Pancreas (tissue), 10 donors: ENCODE results near the gene CCDC51. TPM values are rescaled to one million over a fixed set of nuclear protein-coding genes. Genes with fewer than 3 reads are reported as not detected.

Experiments
- ATAC-seq, 4 donors: fragments of 200-7000 bp; cut with Tn5 transposase; one replicate each; pipeline versions ENCODE4 v1.8.0 to v1.9.1; 2020; ENCODE audit warnings: mild to moderate bottlenecking in 4 of 4, moderate library complexity in 4 of 4
- DNase-seq, 6 donors: peaks; one replicate each; pipeline ENCODE4 v3.0.0-alpha.2; 2020
- FAIRE-seq: peaks from 2 replicates; lab custom pipeline; 2012; peaks lifted over from hg19 to GRCh38; lab: Jason Lieb, UNC
- H3K27ac ChIP-seq, 4 donors: fragments of 200-600 bp; sonication (generic); 1 replicate in 3 of 4; 2 replicates in 1 of 4; pipeline versions ENCODE4 v1.5.0 to v1.8.0; 2020
- H3K27me3 ChIP-seq, 4 donors: fragments of 200-600 bp; one replicate each; pipeline ENCODE4 v1.8.0; 2021
- H3K36me3 ChIP-seq, 3 donors: fragments of 200-600 bp; sonication (generic) in 1 of 3; one replicate each; pipeline versions ENCODE4 v1.5.0 to v1.8.0; 2020 to 2021
- H3K4me1 ChIP-seq, 3 donors: fragments of 200-600 bp; one replicate each; pipeline ENCODE4 v1.8.0; 2021
- H3K4me3 ChIP-seq, 4 donors: fragments of 200-600 bp; sonication (generic) in 2 of 4; one replicate each; pipeline versions ENCODE4 v1.5.0 to v1.8.0; 2020 to 2021
- H3K9me3 ChIP-seq, 4 donors: fragments of 200-600 bp; one replicate each; pipeline ENCODE4 v1.8.0; 2021
- CTCF ChIP-seq, 4 donors: fragments of 200-600 bp; sonication (generic) in 3 of 4; IDR thresholded peaks; one replicate each; pipeline versions ENCODE4 v1.5.0 to v1.8.0; 2021; ENCODE audit warnings: antibody characterized with exemption in 4 of 4
- WGBS, 2 donors: extraction: QIAGEN DNeasy Blood & Tissue Kit; methylation state at CpG; one replicate each; pipeline ENCODE4 v1.1.7; 2013; 5-methylcytosine and 5-hydroxymethylcytosine counted together
- intact Hi-C, 3 donors: fragments of 100-400 bp; cut with DNase I; formaldehyde crosslinking; loops; one replicate each; pipeline versions ENCODE4 v1.11.1 to v1.14.2; 2022
- polyA plus RNA-seq, 2 donors: library from polyadenylated mRNA; stranded (reverse); fragments of 200-250 nt; gene quantifications; one replicate each; pipeline ENCODE4 v1.2.3, GENCODE V29; 2013
- total RNA-seq, 6 donors: library from RNA; stranded (reverse); fragmentation: NEBNext Ultra II Directional in 4 of 6; extraction: Animal tissue kit (Norgen Biotek cat#: 25700) in 4 of 6; gene quantifications; one replicate each; pipeline versions ENCODE4 v1.2.1 to v1.2.4, GENCODE V29; 2021 to 2023
- donor health status: healthy with polysubstance abuse.
- donor health status: DM: no; HTN: no; CAD: no; lungs with moderate emphysema.
- donor health status: DM: no; HTN: no; CAD: no.
- donor health status: control.
- donor health status: control.
- donor health status: Bipolar disorder and iron deficiency.
- donor health status: DM: yes; HTN: yes; CAD: no.
- donor health status: DM: no; HTN: no; CAD: no.
- donor health status: DM: no; HTN: no; CAD: no.
- donor health status: DM: yes; HTN: yes; CAD: no.

CCDC51 gene
- total and polyA plus RNA-seq, 8 donors = 1.6 to 5.8 (median 3.3) TPM

GRCh38 chr3:48418140-48418539 lies 21.8 kb downstream of the CCDC51 start:
- DNase-seq (no peak), FAIRE-seq (no peak), ATAC-seq (no peak)
- no peak for TF ChIP-seq CTCF (IDR thresholded peaks at IDR 0.05)
- no peaks in the 10 kb centered on the region for H3K9me3 ChIP-seq
- H3K27ac ChIP-seq = no peak overlapping the region
- no peaks in the 10 kb centered on the region for H3K27me3 ChIP-seq
- intact Hi-C loops = no loop called here
- no peaks in the 10 kb centered on the region for H3K4me1 ChIP-seq
- peaks cover 0 to 49% (median 25%) of the 10 kb centered on the region in 3 donors for H3K36me3 ChIP-seq
- H3K4me3 ChIP-seq = no peak overlapping the region
- WGBS, 2 donors = 91 to 93% methylated on average over 17 of the region's 17 CpGs

- ATAC-seq (no peak), DNase-seq (peak in 2 of 6 donors; percentile 13 to 49), FAIRE-seq (no peak)
- no peaks in the 10 kb centered on the region for H3K27me3 ChIP-seq
- H3K36me3 ChIP-seq = peaks cover 0 to 54% (median 27%) of the 10 kb centered on the region in 3 donors
- no peak overlapping the region for H3K4me3 ChIP-seq
- TF ChIP-seq CTCF (IDR thresholded peaks at IDR 0.05) = no peak
- no peaks in the 10 kb centered on the region for H3K9me3 ChIP-seq
- H3K27ac ChIP-seq = no peak overlapping the region
- 93 to 94% methylated on average over 14 of the region's 14 CpGs for WGBS, 2 donors
- H3K4me1 ChIP-seq = no peaks in the 10 kb centered on the region
- intact Hi-C loops = no loop called here
These were observed 22.3 kb downstream of the CCDC51 start for GRCh38 chr3:48417529-48418108.

- no peak for ATAC-seq
- Histone ChIP-seq H3K27ac (no peak overlapping the region), H3K36me3 (peaks cover 0 to 65% (median 36%) of the 10 kb centered on the region in 3 donors), H3K4me3 (no peak overlapping the region), H3K4me1 (no peaks in the 10 kb centered on the region), H3K27me3 (no peaks in the 10 kb centered on the region), H3K9me3 (no peaks in the 10 kb centered on the region)
- intact Hi-C loops = no loop called here
- no peak for FAIRE-seq
- 97% methylated on average over 4 of the region's 4 CpGs for WGBS, 2 donors
- DNase-seq = no peak
- no peak for TF ChIP-seq CTCF (IDR thresholded peaks at IDR 0.05)
These were observed 23.4 kb downstream of the CCDC51 start for GRCh38 chr3:48416546-48416945.

GRCh38 chr3:48416091-48416505 lies 23.8 kb downstream of the CCDC51 start:
- Histone ChIP-seq H3K9me3 (no peaks in the 10 kb centered on the region), H3K27ac (no peak overlapping the region), H3K27me3 (no peaks in the 10 kb centered on the region), H3K4me1 (no peaks in the 10 kb centered on the region), H3K4me3 (no peak overlapping the region), H3K36me3 (peaks cover 0 to 68% (median 38%) of the 10 kb centered on the region in 3 donors)
- TF ChIP-seq CTCF (IDR thresholded peaks at IDR 0.05) = no peak
- ATAC-seq = no peak
- no peak for FAIRE-seq
- peak in 2 of 6 donors; percentile 15 to 56 for DNase-seq
- 92% methylated on average over 13 to 14 of the region's 14 CpGs for WGBS, 2 donors
- intact Hi-C loops = no loop called here

GRCh38 chr3:48415251-48415953 lies 24.5 kb downstream of the CCDC51 start:
- ATAC-seq (no peak), FAIRE-seq (no peak), DNase-seq (peak in 1 of 6 donors; percentile 52)
- 94 to 95% methylated on average over 24 of the region's 24 CpGs for WGBS, 2 donors
- intact Hi-C loops = no loop called here
- no peaks in the 10 kb centered on the region for H3K4me1 ChIP-seq
- TF ChIP-seq CTCF (IDR thresholded peaks at IDR 0.05) = no peak
- peaks cover 0 to 75% (median 43%) of the 10 kb centered on the region in 3 donors for H3K36me3 ChIP-seq
- no peaks in the 10 kb centered on the region for H3K27me3 ChIP-seq
- no peak overlapping the region for H3K27ac ChIP-seq
- H3K9me3 ChIP-seq = no peaks in the 10 kb centered on the region
- H3K4me3 ChIP-seq = no peak overlapping the region
